GM04503 (cell line): ENCODE measurements around the gene ZBTB21.
"Not testable (repeated sequence)": the region's sequence is repeated elsewhere in the genome, so short reads cannot be mapped to it uniquely, and the experiment has no call there.

Source experiments
- DNase-seq: peaks from one replicate; pipeline ENCODE4 v3.0.0-alpha.2; 2012; ENCODE audit warnings: low read depth

The ZBTB21 gene

GRCh38 chr21:41966872-41967621 is 43.1 kb downstream of the ZBTB21 start:
- DNase-seq = no peak

GRCh38 chr21:41966041-41966833 is 43.9 kb downstream of the ZBTB21 start:
- DNase-seq = no peak

GRCh38 chr21:41965461-41966013 is 44.6 kb downstream of the ZBTB21 start:
- no peak for DNase-seq

- no peak for DNase-seq
Measured at GRCh38 chr21:41965045-41965444, 45.1 kb downstream of the ZBTB21 start.

- DNase-seq = no peak
Measured at GRCh38 chr21:41964171-41964570, 46.0 kb downstream of the ZBTB21 start.

- DNase-seq = no peak
Measured at GRCh38 chr21:41962425-41962966, 47.7 kb downstream of the ZBTB21 start.

GRCh38 chr21:41961753-41962152 is 48.4 kb downstream of the ZBTB21 start:
- DNase-seq = no peak

- no peak for DNase-seq
Measured at GRCh38 chr21:41961282-41961701, 48.9 kb downstream of the ZBTB21 start.

GRCh38 chr21:41960386-41960785 is 49.8 kb downstream of the ZBTB21 start:
- no peak for DNase-seq

- not testable (repeated sequence) for DNase-seq
Measured at GRCh38 chr21:41959697-41960096, 50.5 kb downstream of the ZBTB21 start.

- DNase-seq = no peak
Measured at GRCh38 chr21:41958886-41959563, 51.1 kb downstream of the ZBTB21 start.

- DNase-seq = no peak
Measured at GRCh38 chr21:41957991-41958766, 52.0 kb downstream of the ZBTB21 start.

- peak; percentile 46 for DNase-seq
Measured at GRCh38 chr21:41956926-41957729, 53.0 kb downstream of the ZBTB21 start.

GRCh38 chr21:41955516-41955915 is 54.6 kb downstream of the ZBTB21 start:
- DNase-seq = no peak

- no peak for DNase-seq
Measured at GRCh38 chr21:41954654-41955499, 55.3 kb downstream of the ZBTB21 start.

- DNase-seq = no peak
Measured at GRCh38 chr21:41953831-41954653, 56.1 kb downstream of the ZBTB21 start, which contains the start of gene C2CD2. Gene C2CD2 (minus strand): TSS chr21:41954018. CDS start chr21:41953648, 370 bp downstream.

- DNase-seq = no peak
Measured at GRCh38 chr21:41953249-41953830, 56.8 kb downstream of the ZBTB21 start.
